ENCODE measurements around the gene WDR59. TPM values are rescaled to one million over a fixed set of nuclear protein-coding genes. Genes with fewer than 3 reads are reported as not detected.

The WDR59 gene
- total and polyA plus RNA-seq, 2 donors (not counting 3 experiments of a cell fraction or from before 2014, with no cell fraction given): 51.1 to 60.0 TPM

- Histone ChIP-seq H3K4me1 (ENCODE audit: control insufficient read depth, extremely low read depth, insufficient read depth, low read length) (peaks cover 17% of the 10 kb centered on the region), H3K36me3 (ENCODE audit: control insufficient read depth in 2 of 2, extremely low read depth in 1 of 2, insufficient read depth in 2 of 2, low read length in 2 of 2) (no peaks in the 10 kb centered on the region), H3K79me2 (ENCODE audit: control insufficient read depth, insufficient read depth, low read length) (no peaks in the 10 kb centered on the region), H3K9me3 (replicated peaks; ENCODE audit: control insufficient read depth, insufficient read depth, low read length) (no peaks in the 10 kb centered on the region), H3K9me1 (replicated peaks; ENCODE audit: control insufficient read depth, extremely low read depth, insufficient read depth, low read length) (no peaks in the 10 kb centered on the region), H3K4me2 (ENCODE audit: insufficient read depth, low read length) (no peak overlapping the region), H4K20me1 (replicated peaks; ENCODE audit: control insufficient read depth, extremely low read depth, insufficient read depth, low read length) (no peaks in the 10 kb centered on the region), H2AFZ (ENCODE audit: low read depth, low read length) (peak overlapping the region; percentile 69), H3K27ac (ENCODE audit: insufficient read depth, low read depth, low read length) (no peak overlapping the region), H3K4me3 (replicated peaks in 1 of 3; ENCODE audit: insufficient read depth in 1 of 3, low read depth in 1 of 3, low read length in 3 of 3) (no peak overlapping the region), H3K9ac (replicated peaks; ENCODE audit: extremely low read depth, insufficient read depth, low read length) (no peak overlapping the region), H3K27me3 (ENCODE audit: control insufficient read depth in 2 of 2, insufficient read depth in 2 of 2, low read length in 2 of 2) (peaks cover 0 to 1% of the 10 kb centered on the region in 2 experiments)
- CTCF ChIA-PET: interaction anchor here (1.0 to 7.3 kb wide), 4 partner anchors 53 to 153 kb away, joined by 3 to 164 read pairs (median 74); no protein-coding TSS in a partner anchor
- TF ChIP-seq POLR2A (IDR thresholded peaks at IDR 0.05; ENCODE audit: low read depth, low read length) (no peak), MAX (IDR thresholded peaks at IDR 0.05; ENCODE audit: insufficient read depth, insufficient read length) (no peak), JUN (IDR thresholded peaks at IDR 0.05; ENCODE audit: borderline replicate concordance, insufficient read depth, insufficient read length, low read depth) (no peak), POLR2AphosphoS5 (IDR thresholded peaks at IDR 0.05; ENCODE audit: insufficient read depth, low read depth, low read length) (no peak), GATA2 (IDR thresholded peaks at IDR 0.05; ENCODE audit: insufficient read depth, insufficient read length, low read depth, low read length) (no peak), FOS (IDR thresholded peaks at IDR 0.05; ENCODE audit: borderline replicate concordance, insufficient read depth, low read length) (no peak), CTCF (IDR thresholded peaks at IDR 0.05; ENCODE audit: extremely low read depth in 1 of 2, insufficient read depth in 1 of 2, low read depth in 1 of 2, low read length in 2 of 2) (no peak), EZH2 (IDR thresholded peaks at IDR 0.05; ENCODE audit: borderline replicate concordance, low read depth, low read length, severe bottlenecking) (no peak)
- dilution Hi-C loops (cut with MboI; ENCODE audit: extremely low pct_ligation_motif_present, low sequenced_read_pairs) (no loop called here), intact Hi-C loops (cut with micrococcal nuclease) (no loop called here)
- no TSS peak for BruUV-seq (replicated peaks)
- POLR2A ChIA-PET: interaction anchor here (0.8 kb wide), 1 partner anchor 157 kb away, joined by 3 read pairs; no protein-coding TSS in a partner anchor
- DNase-seq (ENCODE audit: low read depth, low spot score) (no peak), FAIRE-seq (peak; percentile 50)
These were observed 118.9 kb downstream of the WDR59 start for GRCh38 chr16:74865922-74866598.
